SK-N-SH (cell line): ENCODE results near the gene DERL2. TPM values are rescaled to one million over a fixed set of nuclear protein-coding genes. Genes with fewer than 3 reads are reported as not detected.

Source experiments
- CTCF ChIA-PET: fragments of 300-600, 350-600 bp; formaldehyde crosslinking; extraction: SDS; loops from one replicate; lab custom pipeline; 2021; lab: Yijun Ruan, JAX
- POLR2A ChIA-PET: fragments of 350-600 bp; sonication (Branson Sonifier 250); formaldehyde crosslinking; extraction: SDS; loops from one replicate; lab custom pipeline; 2020; ENCODE audit warnings: antibody characterized with exemption, inconsistent platforms; lab: Yijun Ruan, JAX
- DNase-seq: peaks from one replicate; pipeline ENCODE4 v3.0.0; 2012
- H2AFZ ChIP-seq: fragments of 200-600 bp; sonication (generic); 2 replicates; pipeline ENCODE4 v1.8.1; 2016; ENCODE audit warnings: antibody characterized with exemption, mild to moderate bottlenecking, low read depth
- H3F3A ChIP-seq: fragments of 200-600 bp; sonication (generic); replicated peaks from 2 replicates; pipeline ENCODE3; 2016; ENCODE audit warnings: antibody characterized with exemption, mild to moderate bottlenecking; ENCODE audit not compliant: insufficient read depth
- H3K27ac ChIP-seq, 2 experiments: fragments of 200-500 bp in 1 of 2; fragments of 200-600 bp in 1 of 2; sonication (Bioruptor generic) in 1 of 2; sonication (generic), shearing (Covaris generic) in 1 of 2; 2 replicates each; pipeline versions ENCODE4 v1.5.1 to v1.6.1; 2014 to 2016; ENCODE audit warnings: low read depth in 2 of 2, inconsistent platforms in 1 of 2, low read length in 1 of 2, mild to moderate bottlenecking in 1 of 2, mixed read lengths in 1 of 2
- H3K27me3 ChIP-seq: fragments of 200-600 bp; sonication (generic), shearing (Covaris generic); 2 replicates; pipeline ENCODE4 v1.6.1; 2016; ENCODE audit warnings: mixed run types; ENCODE audit not compliant: insufficient read depth
- H3K36me3 ChIP-seq, 2 experiments: fragments of 200-500 bp in 1 of 2; fragments of 200-600 bp in 1 of 2; sonication (Bioruptor generic) in 1 of 2; sonication (generic) in 1 of 2; replicated peaks in 1 of 2; 2 replicates each; pipeline versions ENCODE3 to v1.5.1; 2014 to 2016; ENCODE audit warnings: low read length in 1 of 2, mild to moderate bottlenecking in 1 of 2; ENCODE audit not compliant: insufficient read depth in 2 of 2, control insufficient read depth in 1 of 2
- H3K4me1 ChIP-seq, 2 experiments: fragments of 200-500 bp in 1 of 2; fragments of 200-600 bp in 1 of 2; sonication (Bioruptor generic) in 1 of 2; sonication (generic), shearing (Covaris generic) in 1 of 2; 2 replicates each; pipeline versions ENCODE4 v1.5.1 to v1.6.1; 2014 to 2016; ENCODE audit warnings: low read depth in 1 of 2, low read length in 1 of 2, mixed run types in 1 of 2; ENCODE audit not compliant: insufficient read depth in 2 of 2, control insufficient read depth in 1 of 2
- H3K4me2 ChIP-seq: fragments of 200-600 bp; sonication (generic), shearing (Covaris generic); 2 replicates; pipeline ENCODE4 v1.6.1; 2017; ENCODE audit warnings: mixed run types
- H3K4me3 ChIP-seq, 2 experiments: fragments of 200-500 bp in 1 of 2; fragments of 200-600 bp in 1 of 2; sonication (Bioruptor generic) in 1 of 2; sonication (generic), shearing (Covaris generic) in 1 of 2; 2 replicates each; pipeline versions ENCODE4 v1.5.1 to v1.8.1; 2014 to 2016; ENCODE audit warnings: low read depth in 2 of 2, inconsistent platforms in 1 of 2, low read length in 1 of 2, mild to moderate bottlenecking in 1 of 2, mixed read lengths in 1 of 2, moderate library complexity in 1 of 2
- H3K79me2 ChIP-seq: fragments of 200-600 bp; sonication (generic); 2 replicates; pipeline ENCODE4 v1.8.1; 2017; ENCODE audit warnings: mild to moderate bottlenecking; ENCODE audit not compliant: insufficient read depth
- H3K9ac ChIP-seq: fragments of 200-600 bp; sonication (generic); 2 replicates; pipeline ENCODE4 v1.6.1; 2017; ENCODE audit warnings: mixed run types
- H3K9me2 ChIP-seq: fragments of 200-600 bp; sonication (generic); 2 replicates; pipeline ENCODE4 v1.6.1; 2017; ENCODE audit warnings: mixed run types
- H3K9me3 ChIP-seq: fragments of 200-600 bp; sonication (generic); 2 replicates; pipeline ENCODE4 v1.6.1; 2017; ENCODE audit warnings: mixed run types, mild to moderate bottlenecking, moderate library complexity
- H4K20me1 ChIP-seq: fragments of 200-600 bp; sonication (generic); 2 replicates; pipeline ENCODE4 v1.6.1; 2017; ENCODE audit warnings: mild to moderate bottlenecking, mixed run types; ENCODE audit not compliant: insufficient read depth
- CHD2 ChIP-seq: fragments of 150-350 bp; IDR thresholded peaks from 2 replicates; pipeline ENCODE4 v1.6.1; 2018; ENCODE audit warnings: low read length; ENCODE audit not compliant: partially characterized antibody
- EZH2phosphoT487 ChIP-seq: fragments of 200-600 bp; sonication (generic); IDR thresholded peaks from 2 replicates; pipeline ENCODE4 v1.6.1; 2017; ENCODE audit warnings: low read depth, mixed run types, mild to moderate bottlenecking, antibody characterized with exemption, moderate library complexity, borderline replicate concordance
- FOSL2 ChIP-seq: IDR thresholded peaks from 2 replicates; pipeline ENCODE4 v1.4.0; 2012; ENCODE audit warnings: low read depth, mild to moderate bottlenecking, moderate library complexity, borderline replicate concordance
- FOXM1 ChIP-seq: IDR thresholded peaks from 2 replicates; pipeline ENCODE4 v1.4.0; 2012; ENCODE audit warnings: low read depth, mild to moderate bottlenecking
- GATA2 ChIP-seq: sonication (generic); formaldehyde crosslinking; IDR thresholded peaks from 2 replicates; pipeline ENCODE4 v1.5.0; 2020; ENCODE audit warnings: mild to moderate bottlenecking, missing genetic modification reagents
- IRF3 ChIP-seq: fragments of 150-350 bp; IDR thresholded peaks from 2 replicates; pipeline ENCODE4 v1.6.1; 2016; ENCODE audit warnings: mild to moderate bottlenecking, low read depth, low read length
- JUND ChIP-seq: IDR thresholded peaks from 2 replicates; pipeline ENCODE4 v1.4.0; 2012
- NRF1 ChIP-seq: IDR thresholded peaks from 2 replicates; pipeline ENCODE4 v1.6.1; 2012; ENCODE audit warnings: low read depth, mild to moderate bottlenecking, low read length
- PBX3 ChIP-seq: IDR thresholded peaks from 2 replicates; pipeline ENCODE4; 2012
- POLR2AphosphoS5 ChIP-seq: IDR thresholded peaks from 2 replicates; pipeline ENCODE4 v1.6.1; 2012; ENCODE audit warnings: low read depth, low read length
- RCOR1 ChIP-seq: fragments of 150-350 bp; IDR thresholded peaks from 2 replicates; pipeline ENCODE4 v1.6.1; 2017; ENCODE audit warnings: antibody characterized with exemption, low read length
- REST ChIP-seq: IDR thresholded peaks from 2 replicates; pipeline ENCODE4 v1.6.1; 2012; ENCODE audit warnings: mild to moderate bottlenecking, low read depth, low read length, moderate library complexity
- RFX5 ChIP-seq: IDR thresholded peaks from 2 replicates; pipeline ENCODE4 v1.6.1; 2012; ENCODE audit warnings: mild to moderate bottlenecking, improper control_type of control experiment, low read length
- SMC3 ChIP-seq: IDR thresholded peaks from 2 replicates; pipeline ENCODE4 v1.6.1; 2012; ENCODE audit warnings: low read depth, low read length, improper control_type of control experiment
- TAF1 ChIP-seq: IDR thresholded peaks from 2 replicates; pipeline ENCODE4 v1.6.1; 2012; ENCODE audit warnings: low read depth, mild to moderate bottlenecking, low read length, moderate library complexity, borderline replicate concordance
- WGBS: methylation state at CpG from one replicate; pipeline ENCODE4 v1.1.6; 2017; ENCODE audit warnings: low lambda C conversion rate; 5-methylcytosine and 5-hydroxymethylcytosine counted together
- polyA plus RNA-seq, 3 experiments: library from polyadenylated mRNA; depleted of rRNA; stranded (reverse); fragments of >200 nt; gene quantifications; 2 replicates each; pipeline ENCODE4 v1.2.3, GENCODE V29; 2012

Gene DERL2
- polyA plus RNA-seq, 1 of the 3 experiments (the other 2 are of a cell fraction), result 42.5 TPM

- Histone ChIP-seq H3K4me1 (peaks cover 0 to 9% of the 10 kb centered on the region in 2 experiments; a peak in 2 of 4 replicates), H3K4me3 (no peak overlapping the region), H3K27me3 (no peaks in the 10 kb centered on the region), H3K9me3 (no peaks in the 10 kb centered on the region), H3K9me2 (no peaks in the 10 kb centered on the region), H3K27ac (no peak overlapping the region), H4K20me1 (no peaks in the 10 kb centered on the region), H3K4me2 (no peak overlapping the region), H3K9ac (no peak overlapping the region), H2AFZ (no peak overlapping the region), H3F3A (peaks cover 28% of the 10 kb centered on the region), H3K79me2 (no peaks in the 10 kb centered on the region), H3K36me3 (peaks cover 0 to 3% of the 10 kb centered on the region in 2 experiments)
- WGBS, result 77% methylated on average over 17 of the region's 17 CpGs
- POLR2A ChIA-PET, result no interaction called here
- no peak for TF ChIP-seq SMC3
- TF ChIP-seq GATA2 (CRISPR knock-in tag), result no peak
- TF ChIP-seq POLR2AphosphoS5, result no peak
- no peak for TF ChIP-seq RFX5
- no peak for TF ChIP-seq EZH2phosphoT487
- no peak for TF ChIP-seq CHD2
- no peak for TF ChIP-seq FOXM1
- TF ChIP-seq REST, result no peak
- TF ChIP-seq JUND, result no peak
- no peak for TF ChIP-seq TAF1
- no peak for TF ChIP-seq IRF3
- TF ChIP-seq NRF1, result no peak
- TF ChIP-seq FOSL2, result no peak
- no peak for TF ChIP-seq PBX3
- TF ChIP-seq RCOR1, result no peak
- DNase-seq, result no peak
- CTCF ChIA-PET, result interaction anchor here (1.2 kb wide), 1 partner anchor 11 kb away, joined by 3 read pairs; a partner anchor contains a TSS
Measured at GRCh38 chr17:5511401-5512225, 25.6 kb upstream of the DERL2 start.
